GM19468 (cell line): ENCODE measurements around the gene TAF9.
"Not testable (repeated sequence)": the region's sequence is repeated elsewhere in the genome, so short reads cannot be mapped to it uniquely, and the experiment has no call there.

Source experiments
- ATAC-seq: cut with Tn5 transposase; IDR thresholded peaks from one replicate; pipeline ENCODE4 v1.9.1; 2021; ENCODE audit warnings: mild to moderate bottlenecking, moderate library complexity, moderate number of reproducible peaks; ENCODE audit not compliant: unreplicated experiment; ENCODE audit errors: extremely low read depth

Gene TAF9

GRCh38 chr5:69341520-69342161 lies 27.7 kb downstream of the TAF9 start:
- no peak for ATAC-seq

- no peak for ATAC-seq
Observed at GRCh38 chr5:69335341-69335935, 33.9 kb downstream of the TAF9 start.

GRCh38 chr5:69334793-69335268 lies 34.5 kb downstream of the TAF9 start:
- ATAC-seq = no peak

DNA sequence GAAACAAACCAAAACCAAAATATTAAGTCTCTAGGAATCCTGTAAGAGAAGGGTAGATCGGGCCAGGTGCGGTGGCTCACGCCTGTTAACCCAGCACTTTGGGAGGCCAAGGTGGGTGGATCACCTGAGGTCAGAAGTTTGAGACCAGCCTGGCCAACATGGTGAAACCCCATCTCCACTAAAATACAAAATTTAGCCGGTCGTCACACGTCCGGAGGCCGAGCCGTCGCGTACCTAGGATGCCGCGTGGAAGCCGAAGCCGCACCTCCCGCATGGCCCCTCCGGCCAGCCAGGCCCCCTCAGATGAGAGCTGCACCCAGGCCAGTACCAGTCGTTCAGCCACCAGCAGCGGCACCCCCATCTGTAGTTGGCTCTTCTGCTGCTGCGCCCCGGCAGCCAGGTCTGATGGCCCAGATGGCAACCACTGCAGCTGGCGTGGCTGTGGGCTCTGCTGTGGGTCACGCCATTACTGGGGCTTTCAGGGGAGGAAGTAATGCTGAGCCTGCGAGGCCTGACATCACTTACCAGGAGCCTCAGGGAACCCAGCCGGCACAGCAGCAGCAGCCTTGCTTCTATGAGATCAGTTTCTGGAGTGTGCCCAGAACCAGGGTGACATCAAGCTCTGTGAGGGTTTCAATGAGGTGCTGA lies 35.5 kb downstream of the TAF9 start:
- ATAC-seq = not testable (repeated sequence)

DNA sequence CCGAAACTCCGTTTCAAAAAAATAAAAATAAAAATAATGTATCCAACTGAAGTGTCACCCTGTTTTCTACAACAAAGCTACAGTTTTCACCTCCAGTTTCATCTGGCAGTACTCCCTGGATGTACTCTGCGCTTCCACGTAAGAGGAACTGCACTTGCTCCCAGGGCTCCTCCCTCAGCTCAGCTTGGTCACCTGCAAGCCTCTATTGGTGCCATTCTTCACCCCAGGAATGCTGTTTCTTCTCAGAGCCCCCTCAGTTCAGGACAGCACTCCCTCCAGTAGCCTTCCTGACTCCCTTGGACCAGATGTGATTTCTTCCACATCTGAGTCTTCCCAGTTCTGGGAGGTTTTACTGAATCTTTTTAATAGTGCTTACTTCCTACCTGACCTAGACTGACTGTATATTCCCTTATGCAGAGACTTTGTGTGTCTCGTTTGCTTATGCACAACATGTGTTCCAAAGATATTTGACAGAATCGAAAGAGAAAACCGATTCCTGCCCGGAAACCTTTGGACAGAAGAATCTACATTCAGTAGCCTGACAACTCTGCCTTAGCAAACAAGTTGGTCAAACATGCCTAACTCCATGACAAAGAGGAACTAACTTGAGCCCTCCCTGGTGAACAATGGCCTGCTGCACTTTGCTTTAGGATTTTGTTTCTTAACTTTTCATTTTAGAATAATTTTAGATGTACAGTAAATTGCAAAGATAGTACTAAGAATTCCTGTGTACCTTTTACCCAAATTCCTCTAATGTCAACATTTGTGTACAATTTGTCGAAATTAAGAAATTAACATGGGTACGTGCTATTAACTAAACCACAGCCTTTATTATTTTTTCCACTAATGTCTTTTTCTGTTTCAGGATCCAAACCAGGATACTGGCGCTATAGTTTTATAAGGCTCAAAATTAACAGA lies 37.5 kb downstream of the TAF9 start:
- ATAC-seq = no peak

- ATAC-seq = no peak
Observed at GRCh38 chr5:69329905-69330489, 39.3 kb downstream of the TAF9 start.

- ATAC-seq = no peak
Observed at GRCh38 chr5:69326365-69326764, 43.0 kb downstream of the TAF9 start.

DNA sequence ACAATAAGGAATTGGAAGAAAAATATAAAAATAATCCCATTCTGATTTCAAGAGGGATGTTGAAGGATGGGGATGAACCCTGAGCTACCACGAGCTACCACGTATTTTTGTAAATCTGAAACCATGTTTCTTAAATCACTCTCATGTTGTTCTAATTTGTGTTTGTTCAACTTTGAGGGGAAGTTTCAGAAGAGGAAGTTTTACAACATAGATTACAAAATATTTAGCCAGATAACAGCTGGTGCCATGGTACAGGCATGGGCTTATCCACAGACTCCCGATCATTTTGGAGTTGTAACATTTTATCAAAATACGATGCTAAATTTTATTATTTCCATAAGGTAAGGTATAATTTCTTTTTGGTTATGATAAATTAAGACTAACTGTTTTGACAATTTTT lies 51.9 kb downstream of the TAF9 start:
- no peak for ATAC-seq

- ATAC-seq = no peak
Observed at GRCh38 chr5:69315972-69316371, 53.3 kb downstream of the TAF9 start.
